ENCODE data around the gene ORAI2. TPM values are rescaled to one million over a fixed set of nuclear protein-coding genes. Genes with fewer than 3 reads are reported as not detected.

The ORAI2 gene
- total RNA-seq, 6 experiments from 2014 or later = 1.2 to 4.2 (median 2.6) TPM

GRCh38 chr7:102464577-102465280 is 31.4 kb downstream of the ORAI2 start, which contains the start of the genes ALKBH4 and LRWD1:
Gene ALKBH4 (minus strand): TSS chr7:102464863. CDS start chr7:102464836, 27 bp downstream.
Gene LRWD1 (plus strand): TSS chr7:102464984. CDS start chr7:102465081, 97 bp downstream.
- 0% methylated on average over 7 of the region's 81 CpGs for WGBS (ENCODE audit: insufficient coverage, low coverage, low lambda C conversion rate, missing lambda C conversion rate)
- H3K9me3 ChIP-seq = no peaks in the 10 kb centered on the region
- peak within 1 kb of the TSS; percentile 39 to 52 (median 41) for H3K27ac ChIP-seq
- TF ChIP-seq CTCF (IDR thresholded peaks at IDR 0.05) (peak in 3 of 4 donors; percentile 22 to 31 (median 23)), POLR2A (IDR thresholded peaks at IDR 0.05) (peak; percentile 87)
- H3K4me1 ChIP-seq = peaks cover 0 to 27% (median 10%) of the 10 kb centered on the region in 4 donors
- intact Hi-C loops (cut with DNase I) = no loop called here
- DNase-seq = peak; percentile 96 to 97 (median 97)
- peak; percentile 90 to 96 (median 93) for ATAC-seq
- no peaks in the 10 kb centered on the region for H3K36me3 ChIP-seq
- peak within 1 kb of the TSS; percentile 83 to 94 (median 94) for H3K4me3 ChIP-seq
- no peaks in the 10 kb centered on the region for H3K27me3 ChIP-seq

GRCh38 chr7:102466097-102466496 is 32.7 kb downstream of the ORAI2 start:
- H3K27me3 ChIP-seq = no peaks in the 10 kb centered on the region
- no peak overlapping the region for H3K27ac ChIP-seq
- no peaks in the 10 kb centered on the region for H3K9me3 ChIP-seq
- no peak overlapping the region for H3K4me3 ChIP-seq
- TF ChIP-seq CTCF (IDR thresholded peaks at IDR 0.05) = no peak
- TF ChIP-seq POLR2A (IDR thresholded peaks at IDR 0.05) = no peak
- no peak for DNase-seq
- no peaks in the 10 kb centered on the region for H3K36me3 ChIP-seq
- H3K4me1 ChIP-seq = peaks cover 0 to 33% (median 17%) of the 10 kb centered on the region in 4 donors
- 87% methylated on average over 7 of the region's 7 CpGs for WGBS (ENCODE audit: insufficient coverage, low coverage, low lambda C conversion rate, missing lambda C conversion rate)
- ATAC-seq = no peak
- intact Hi-C loops (cut with DNase I) = no loop called here

GRCh38 chr7:102467581-102468477 is 34.5 kb downstream of the ORAI2 start:
- DNase-seq = peak; percentile 24 to 53 (median 44)
- intact Hi-C loops (cut with DNase I) = no loop called here

More at GRCh38 chr7:102467581-102468477, 34.5 kb downstream of the ORAI2 start:
- H3K9me3 ChIP-seq = no peaks in the 10 kb centered on the region
- no peaks in the 10 kb centered on the region for H3K27me3 ChIP-seq
- peaks cover 0 to 3% (median 1%) of the 10 kb centered on the region in 4 donors for H3K36me3 ChIP-seq
- no peak overlapping the region for H3K4me3 ChIP-seq
- H3K27ac ChIP-seq = no peak overlapping the region
- no peak for TF ChIP-seq CTCF (IDR thresholded peaks at IDR 0.05)
- no peak for TF ChIP-seq POLR2A (IDR thresholded peaks at IDR 0.05)
- no peak for ATAC-seq
- peaks cover 0 to 35% (median 17%) of the 10 kb centered on the region in 4 donors for H3K4me1 ChIP-seq
- no CpG with 5 or more reads among the region's 24 CpGs for WGBS (ENCODE audit: insufficient coverage, low coverage, low lambda C conversion rate, missing lambda C conversion rate)

All from right lobe of liver (tissue), 6 donors.